Neural crest cell (in vitro differentiated cells): ENCODE data around the gene TPO. TPM values are rescaled to one million over a fixed set of nuclear protein-coding genes. Genes with fewer than 3 reads are reported as not detected.
"Not testable (repeated sequence)": the region's sequence is repeated elsewhere in the genome, so short reads cannot be mapped to it uniquely, and the experiment has no call there.

Source experiments
- DNase-seq: peaks from one replicate; pipeline ENCODE4 v3.0.0; 2021; ENCODE audit warnings: low read depth, mixed read lengths, low spot score
- H3K27ac Mint-ChIP-seq: one replicate; pipeline ENCODE4 v1.8.0; 2021; ENCODE audit warnings: mild to moderate bottlenecking, mixed read lengths; ENCODE audit not compliant: unreplicated experiment
- H3K27me3 Mint-ChIP-seq: 2 replicates; pipeline ENCODE4 v1.8.0; 2021; ENCODE audit warnings: low read depth, mild to moderate bottlenecking, mixed read lengths
- H3K36me3 Mint-ChIP-seq: 2 replicates; pipeline ENCODE4 v1.8.0; 2021; ENCODE audit warnings: low read depth, mild to moderate bottlenecking, mixed read lengths
- H3K4me1 Mint-ChIP-seq: 2 replicates; pipeline ENCODE4 v1.8.0; 2021; ENCODE audit warnings: mixed read lengths
- H3K4me3 Mint-ChIP-seq: one replicate; pipeline ENCODE4 v1.8.0; 2021; ENCODE audit warnings: mild to moderate bottlenecking, mixed read lengths
- H3K9me3 Mint-ChIP-seq: 2 replicates; pipeline ENCODE4 v1.8.0; 2021; ENCODE audit warnings: mixed read lengths
- CTCF ChIP-seq: fragments of 200-600 bp; sonication (generic); conservative IDR thresholded peaks from 2 replicates; pipeline ENCODE4 v1.5.0; 2021; ENCODE audit warnings: antibody characterized with exemption, mild to moderate bottlenecking
- total RNA-seq: library from RNA; stranded (reverse); gene quantifications from 2 replicates; pipeline ENCODE4 v1.2.1, GENCODE V29; 2021

TPO gene
- total RNA-seq, 1 donor from 2014 or later, result not detected

GRCh38 chr2:1515073-1515430, 101.8 kb downstream of the TPO start:
- H3K9me3 Mint-ChIP-seq, result no peaks in the 10 kb centered on the region
- H3K4me3 Mint-ChIP-seq, result no peak overlapping the region
- H3K36me3 Mint-ChIP-seq, result no peaks in the 10 kb centered on the region
- TF ChIP-seq CTCF, result no peak
- no peak for DNase-seq
- no peak overlapping the region for H3K27ac Mint-ChIP-seq
- peaks cover under 1% of the 10 kb centered on the region for H3K27me3 Mint-ChIP-seq
- H3K4me1 Mint-ChIP-seq, result no peaks in the 10 kb centered on the region

GRCh38 chr2:1515986-1516797, 102.9 kb downstream of the TPO start:
- Mint-ChIP-seq H3K4me3 (no peak overlapping the region), H3K4me1 (no peaks in the 10 kb centered on the region), H3K27me3 (no peaks in the 10 kb centered on the region), H3K9me3 (no peaks in the 10 kb centered on the region), H3K27ac (peak overlapping the region; percentile 19), H3K36me3 (no peaks in the 10 kb centered on the region)
- TF ChIP-seq CTCF, result no peak
- no peak for DNase-seq

- TF ChIP-seq CTCF, result no peak
- Mint-ChIP-seq H3K9me3 (no peaks in the 10 kb centered on the region), H3K27me3 (no peaks in the 10 kb centered on the region), H3K27ac (no peak overlapping the region), H3K36me3 (no peaks in the 10 kb centered on the region), H3K4me3 (no peak overlapping the region), H3K4me1 (no peaks in the 10 kb centered on the region)
- no peak for DNase-seq
These were observed 103.5 kb downstream of the TPO start for GRCh38 chr2:1516798-1517060.

- H3K4me1 Mint-ChIP-seq, result not testable (repeated sequence)
These were observed 104.0 kb downstream of the TPO start for GRCh38 chr2:1517291-1517690.

GRCh38 chr2:1517786-1518185, 104.5 kb downstream of the TPO start:
- H3K36me3 Mint-ChIP-seq, result no peaks in the 10 kb centered on the region
- H3K9me3 Mint-ChIP-seq, result no peaks in the 10 kb centered on the region
- TF ChIP-seq CTCF, result no peak
- no peak for DNase-seq
- H3K4me3 Mint-ChIP-seq, result no peak overlapping the region
- no peaks in the 10 kb centered on the region for H3K4me1 Mint-ChIP-seq
- H3K27ac Mint-ChIP-seq, result no peak overlapping the region
- H3K27me3 Mint-ChIP-seq, result peaks cover 3% of the 10 kb centered on the region

More at GRCh38 chr2:1517291-1517690, 104.0 kb downstream of the TPO start:
- not testable (repeated sequence) for H3K36me3 Mint-ChIP-seq, H3K9me3 Mint-ChIP-seq, H3K4me3 Mint-ChIP-seq, H3K27me3 Mint-ChIP-seq, DNase-seq, H3K27ac Mint-ChIP-seq

GRCh38 chr2:1518331-1518803, 105.1 kb downstream of the TPO start:
- peaks cover 3% of the 10 kb centered on the region for H3K27me3 Mint-ChIP-seq
- H3K27ac Mint-ChIP-seq, result no peak overlapping the region

More at GRCh38 chr2:1518331-1518803, 105.1 kb downstream of the TPO start:
- no peak overlapping the region for H3K4me3 Mint-ChIP-seq
- H3K9me3 Mint-ChIP-seq, result no peaks in the 10 kb centered on the region
- TF ChIP-seq CTCF, result no peak
- H3K4me1 Mint-ChIP-seq, result no peaks in the 10 kb centered on the region
- DNase-seq, result no peak
- no peaks in the 10 kb centered on the region for H3K36me3 Mint-ChIP-seq
